Activated naive CD4-positive, alpha-beta T cell treated with anti-CD3 and anti-CD28 coated beads, Interleukin-2, amount 50 U/mL, for 72 hours (primary cell): ENCODE measurements around the gene SLC12A8. TPM values are rescaled to one million over a fixed set of nuclear protein-coding genes. Genes with fewer than 3 reads are reported as not detected.

Experiments
- ATAC-seq, 2 donors: fragments of 150-1000 bp; cut with Tn5 transposase; 2 replicates each; pipeline ENCODE4 v1.10.0; 2021; ENCODE audit warnings: mild to moderate bottlenecking in 2 of 2, moderate library complexity in 2 of 2
- DNase-seq, 2 donors: peaks; one replicate each; pipeline ENCODE4 v3.0.0; 2021 to 2022; ENCODE audit warnings: low spot score in 2 of 2
- H3K27ac Mint-ChIP-seq, 2 donors: one replicate each; pipeline ENCODE4 v1.8.0; 2022; ENCODE audit warnings: mild to moderate bottlenecking in 2 of 2, mixed read lengths in 2 of 2
- H3K36me3 Mint-ChIP-seq, 2 donors: one replicate each; pipeline ENCODE4 v1.8.0; 2022; ENCODE audit warnings: mixed read lengths in 2 of 2
- H3K9me3 Mint-ChIP-seq, 2 donors: one replicate each; pipeline ENCODE4 v1.8.0; 2022; ENCODE audit warnings: mixed read lengths in 2 of 2
- total RNA-seq, 2 donors: library from RNA; stranded (reverse); gene quantifications; one replicate each; pipeline ENCODE4 v1.2.3, GENCODE V29; 2022

Gene SLC12A8
- total RNA-seq, 2 donors from 2014 or later: 0.34 to 0.35 TPM

DNA sequence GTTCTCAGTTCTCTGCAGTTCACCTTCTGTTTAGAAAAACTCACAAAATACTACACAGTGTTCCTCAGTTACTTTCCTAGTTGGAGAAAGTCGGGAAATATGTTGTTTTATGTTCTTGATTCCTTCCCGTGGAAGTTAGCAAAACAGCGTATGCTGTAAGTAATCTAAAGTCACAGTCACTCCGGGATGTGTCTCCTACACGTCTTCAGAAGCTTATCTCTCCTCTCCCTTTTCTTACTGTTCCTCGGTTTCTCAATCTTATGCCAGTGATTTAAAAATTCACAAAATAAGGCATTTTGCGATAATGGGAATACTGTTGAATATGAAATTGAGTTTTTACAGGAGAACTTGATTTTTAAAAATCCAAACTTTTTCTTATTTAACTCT lies 158.5 kb downstream of the SLC12A8 start:
- Mint-ChIP-seq H3K27ac (peak overlapping the region in 1 of 2 donors; percentile 80), H3K9me3 (no peaks in the 10 kb centered on the region)
- no peak for ATAC-seq

DNA sequence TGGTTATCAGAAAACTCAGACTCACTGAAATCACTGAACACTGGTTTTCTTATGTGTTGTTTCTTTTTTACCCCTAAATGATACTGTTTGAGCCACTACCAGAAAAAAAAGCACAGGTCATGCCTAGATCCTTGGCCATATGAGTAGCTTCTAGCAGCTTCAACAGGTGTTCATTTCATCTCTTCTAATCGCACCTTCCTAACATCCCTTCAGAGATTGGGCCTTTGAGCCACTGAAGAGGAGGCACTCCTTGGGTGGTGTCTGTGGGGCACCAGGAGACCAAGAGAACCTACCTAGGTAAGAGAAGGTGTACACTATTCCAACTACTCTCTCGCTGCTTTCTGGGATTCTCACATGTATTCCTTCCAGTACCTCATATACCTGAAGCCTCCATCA lies 159.2 kb downstream of the SLC12A8 start:
- Mint-ChIP-seq H3K9me3 (no peaks in the 10 kb centered on the region), H3K36me3 (peaks cover 18 to 19% of the 10 kb centered on the region in 2 donors), H3K27ac (no peak overlapping the region)
- ATAC-seq (no peak), DNase-seq (no peak)

More for the DNA sequence above, 158.5 kb downstream of the SLC12A8 start:
- H3K36me3 Mint-ChIP-seq: peaks cover 18 to 19% of the 10 kb centered on the region in 2 donors
- DNase-seq: no peak

DNA sequence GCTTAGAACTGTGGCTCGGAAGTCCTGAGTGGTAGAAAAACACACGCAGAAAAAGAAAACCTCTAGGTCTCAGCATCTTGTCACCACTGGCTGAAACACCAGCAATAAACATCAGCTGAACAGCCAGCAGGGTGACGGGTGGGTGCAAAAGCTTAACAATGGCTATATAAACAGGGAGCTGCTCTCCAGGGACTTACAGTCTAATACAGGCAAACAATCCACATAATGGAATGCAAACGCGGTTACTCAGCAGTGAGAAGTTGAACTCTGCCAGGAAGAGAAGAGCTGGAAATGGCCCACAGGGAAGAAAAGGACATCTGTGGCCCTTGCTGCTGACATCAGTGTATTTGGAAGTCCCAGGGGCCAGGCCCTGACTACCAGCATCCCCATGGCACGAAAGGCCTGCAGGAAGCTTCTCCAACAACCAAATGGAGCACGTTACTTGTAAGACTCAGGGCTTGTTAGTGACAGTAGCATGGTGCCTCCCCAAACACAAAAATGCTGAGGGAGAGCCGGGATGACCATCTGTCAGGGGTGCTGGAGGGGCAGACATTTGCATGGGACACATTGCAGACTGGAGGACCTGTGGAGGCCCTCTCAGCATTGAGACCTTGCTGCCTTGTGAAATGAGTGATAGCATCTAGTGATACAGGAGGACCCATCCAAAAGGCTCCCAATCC lies 159.8 kb downstream of the SLC12A8 start:
- no peak for ATAC-seq

DNA sequence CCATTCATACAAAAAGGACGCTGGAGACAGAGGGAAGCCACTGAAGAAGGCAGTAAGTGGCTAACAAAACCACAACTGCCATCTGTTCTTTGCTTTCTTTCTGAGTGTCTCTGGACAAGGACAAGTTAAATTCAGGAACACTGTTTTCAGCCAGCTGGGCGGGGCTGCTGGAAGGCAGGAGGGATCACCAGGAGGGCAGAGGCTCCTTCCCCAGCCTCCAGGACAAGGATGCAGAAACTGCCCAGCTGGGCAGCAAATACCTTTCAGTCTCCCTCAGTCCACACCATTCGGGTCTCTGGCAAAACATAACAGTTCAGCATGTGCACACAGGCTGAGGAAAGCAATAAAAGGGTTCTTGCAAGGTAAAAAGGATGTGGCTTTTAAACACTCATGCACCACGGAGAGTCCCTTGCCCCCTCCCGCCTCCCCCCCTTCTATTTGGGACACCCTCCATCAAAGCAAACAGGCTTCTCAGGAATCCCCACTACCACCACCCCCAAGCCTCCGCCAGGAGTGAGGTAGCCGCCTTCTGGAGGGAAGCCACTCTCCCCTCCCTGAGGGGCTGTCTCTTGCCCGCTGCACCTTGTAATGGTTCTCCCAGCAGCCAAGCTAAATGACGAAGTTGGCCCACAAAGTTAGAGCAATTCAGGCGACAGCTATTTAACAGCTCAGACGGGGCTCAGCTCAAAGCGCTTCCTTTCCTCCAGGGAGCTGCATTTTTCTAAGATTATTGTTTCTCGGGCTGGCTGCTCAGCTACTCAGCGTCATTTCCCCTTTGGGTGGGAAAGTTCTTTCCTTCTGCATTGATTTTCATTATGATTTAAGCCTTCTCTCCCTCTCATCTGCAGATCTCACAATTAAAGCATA lies 160.6 kb downstream of the SLC12A8 start:
- ATAC-seq (peak; percentile 70 to 73), DNase-seq (peak; percentile 51 to 82)
- peak overlapping the region in 1 of 2 donors; percentile 45 for H3K27ac Mint-ChIP-seq
- no peaks in the 10 kb centered on the region for H3K9me3 Mint-ChIP-seq
- peaks cover 18 to 19% of the 10 kb centered on the region in 2 donors for H3K36me3 Mint-ChIP-seq

More for the DNA sequence above, 159.8 kb downstream of the SLC12A8 start:
- Mint-ChIP-seq H3K9me3 (no peaks in the 10 kb centered on the region), H3K36me3 (peaks cover 18 to 19% of the 10 kb centered on the region in 2 donors), H3K27ac (peak overlapping the region in 1 of 2 donors; percentile 17)
- no peak for DNase-seq

DNA sequence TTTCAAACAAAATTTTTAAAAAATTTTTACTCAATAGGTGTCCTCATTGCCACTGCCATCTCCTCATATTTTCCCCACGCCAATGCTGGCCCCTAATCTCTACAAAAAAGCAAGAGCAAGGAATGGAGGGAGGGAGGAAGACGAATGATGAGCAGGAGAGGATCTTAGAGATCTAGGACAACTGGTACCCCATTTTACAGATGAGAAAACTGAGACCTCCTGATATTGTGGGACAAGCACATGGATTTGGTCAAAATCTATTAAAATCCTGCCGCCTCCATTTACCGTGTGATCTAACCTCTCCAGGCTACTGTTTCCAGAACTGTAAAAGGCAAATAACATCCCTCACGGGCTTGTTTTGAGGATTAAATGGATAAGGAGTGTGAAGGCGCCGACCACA lies 161.3 kb downstream of the SLC12A8 start:
- H3K27ac Mint-ChIP-seq: peak overlapping the region in 1 of 2 donors; percentile 45
- H3K36me3 Mint-ChIP-seq: peaks cover 18 to 19% of the 10 kb centered on the region in 2 donors
- no peak for DNase-seq
- ATAC-seq: no peak
- H3K9me3 Mint-ChIP-seq: no peaks in the 10 kb centered on the region

DNA sequence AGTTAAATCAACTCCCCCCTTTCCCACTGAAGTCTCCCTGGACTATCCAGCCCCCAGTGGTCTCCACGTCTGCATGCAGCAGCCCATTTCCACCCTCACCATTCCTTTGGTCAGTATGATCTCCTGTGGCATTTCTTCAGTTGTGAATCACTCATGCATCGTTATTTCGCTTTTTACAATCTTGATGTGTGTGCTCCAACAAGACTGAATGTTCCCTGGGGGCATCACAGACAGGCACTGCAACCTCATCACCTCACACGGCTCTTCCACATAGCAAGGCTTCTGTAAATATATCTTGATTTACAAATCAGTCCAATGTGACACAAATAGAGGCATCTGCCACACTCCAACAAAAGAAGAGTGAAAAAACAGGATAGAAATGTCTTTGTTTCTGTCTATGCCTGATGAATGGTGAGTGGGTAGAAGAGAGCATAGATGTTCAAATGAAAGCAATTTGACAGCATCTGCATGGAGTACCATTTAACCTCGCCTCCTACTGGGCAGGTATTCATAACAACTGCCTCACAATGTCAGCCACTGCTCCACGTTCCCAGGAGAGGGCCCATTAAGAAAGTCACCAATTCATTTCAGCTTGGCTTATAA lies 162.0 kb downstream of the SLC12A8 start:
- H3K27ac Mint-ChIP-seq: no peak overlapping the region
- ATAC-seq: no peak

DNA sequence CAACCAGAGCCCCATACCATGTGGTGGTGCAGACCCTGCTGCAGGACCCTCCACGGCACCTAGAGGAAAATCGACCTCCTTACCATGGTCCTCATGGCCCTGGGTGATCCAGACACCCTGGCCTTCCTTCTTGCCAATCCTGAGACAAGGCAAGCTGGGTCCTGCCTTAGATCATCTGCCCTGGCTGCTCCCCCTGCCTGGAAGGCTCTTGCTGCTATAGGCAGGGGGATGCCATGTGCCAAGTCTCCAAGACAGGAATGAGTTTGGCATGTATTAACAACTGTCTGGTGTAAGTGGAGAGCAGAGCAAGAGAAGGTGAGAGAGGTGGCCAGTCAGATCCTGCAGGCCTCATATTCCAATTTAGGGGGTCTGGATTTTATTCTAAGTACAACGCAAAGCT lies 164.3 kb downstream of the SLC12A8 start:
- peaks cover 6 to 13% of the 10 kb centered on the region in 2 donors for H3K36me3 Mint-ChIP-seq
- ATAC-seq: no peak

More for the DNA sequence above, 162.0 kb downstream of the SLC12A8 start:
- H3K9me3 Mint-ChIP-seq: no peaks in the 10 kb centered on the region
- DNase-seq: no peak
- peaks cover 18 to 19% of the 10 kb centered on the region in 2 donors for H3K36me3 Mint-ChIP-seq

DNA sequence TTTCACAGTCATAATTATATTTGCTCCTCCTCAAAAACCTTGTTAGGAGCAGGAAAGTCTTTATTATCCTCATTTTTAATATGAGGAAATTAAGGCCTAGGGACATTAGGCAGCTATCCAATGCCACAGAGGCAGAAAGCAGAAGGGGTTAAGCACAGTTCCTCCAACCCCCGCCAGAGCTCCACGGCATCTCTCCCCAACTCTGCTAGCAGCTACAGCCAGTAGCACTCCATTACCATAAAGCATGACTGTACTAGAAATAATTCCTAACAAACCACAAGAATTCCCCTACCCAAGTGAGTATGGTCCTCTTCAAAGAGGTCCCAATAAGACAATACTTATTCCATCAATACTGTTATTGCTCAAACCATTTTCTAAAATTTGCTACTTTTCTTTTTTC lies 166.6 kb downstream of the SLC12A8 start:
- no peaks in the 10 kb centered on the region for H3K9me3 Mint-ChIP-seq
- H3K36me3 Mint-ChIP-seq: peaks cover 6 to 13% of the 10 kb centered on the region in 2 donors
- DNase-seq (no peak), ATAC-seq (no peak)
- H3K27ac Mint-ChIP-seq: no peak overlapping the region

More for the DNA sequence above, 164.3 kb downstream of the SLC12A8 start:
- H3K9me3 Mint-ChIP-seq: no peaks in the 10 kb centered on the region
- H3K27ac Mint-ChIP-seq: no peak overlapping the region
- DNase-seq: no peak

DNA sequence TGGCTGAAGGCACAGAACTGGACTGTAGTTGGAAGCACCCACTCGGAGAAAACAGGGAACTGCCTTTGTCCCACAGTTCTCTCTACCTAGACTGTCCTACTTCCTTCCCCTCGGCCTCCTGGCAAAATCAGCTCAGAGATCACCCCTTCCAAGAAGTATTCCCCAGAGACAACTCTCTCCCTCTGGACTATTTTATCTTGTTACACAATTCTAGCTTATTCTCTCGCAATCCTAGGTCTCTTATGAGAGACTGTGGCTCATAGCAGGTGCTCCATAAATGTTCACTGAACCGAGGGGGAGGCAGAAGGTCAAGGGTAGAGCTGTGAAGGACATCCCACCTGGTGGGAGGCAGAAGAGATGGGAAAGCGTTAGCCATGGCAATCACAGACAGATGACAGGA lies 167.4 kb downstream of the SLC12A8 start:
- Mint-ChIP-seq H3K9me3 (no peaks in the 10 kb centered on the region), H3K36me3 (peaks cover 0 to 6% of the 10 kb centered on the region in 2 donors), H3K27ac (no peak overlapping the region)
- ATAC-seq (no peak), DNase-seq (no peak)

DNA sequence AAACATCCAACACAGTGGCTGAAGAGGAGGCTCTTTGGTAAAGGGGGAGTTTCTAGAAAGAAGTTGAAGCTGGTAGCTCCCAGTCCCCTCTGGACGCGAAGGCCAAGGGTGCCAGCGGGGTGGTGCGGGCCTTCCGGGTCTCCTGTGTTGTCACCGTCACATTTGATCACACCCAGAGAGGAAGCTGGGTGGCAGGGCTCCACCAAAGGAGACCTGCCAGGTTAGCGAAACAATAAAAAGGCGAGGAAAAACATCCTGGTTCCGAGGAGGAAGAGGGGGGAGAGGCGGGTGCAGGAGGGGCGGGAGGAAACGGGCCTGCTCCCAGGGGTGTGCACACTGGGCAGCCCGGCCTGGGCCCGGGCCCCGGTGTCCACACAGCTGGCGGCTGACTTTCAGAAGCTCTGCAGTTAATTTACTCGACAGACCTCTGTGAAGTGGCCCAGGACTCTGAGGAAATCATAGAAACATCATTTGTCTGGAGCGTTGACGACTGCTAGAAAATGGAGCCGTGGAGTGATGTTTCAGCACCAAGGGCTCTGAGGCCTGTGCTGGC lies 168.9 kb downstream of the SLC12A8 start:
- no peaks in the 10 kb centered on the region for H3K9me3 Mint-ChIP-seq
- peaks cover 5% of the 10 kb centered on the region in 2 donors for H3K36me3 Mint-ChIP-seq
- H3K27ac Mint-ChIP-seq: no peak overlapping the region
- DNase-seq: no peak
- no peak for ATAC-seq

DNA sequence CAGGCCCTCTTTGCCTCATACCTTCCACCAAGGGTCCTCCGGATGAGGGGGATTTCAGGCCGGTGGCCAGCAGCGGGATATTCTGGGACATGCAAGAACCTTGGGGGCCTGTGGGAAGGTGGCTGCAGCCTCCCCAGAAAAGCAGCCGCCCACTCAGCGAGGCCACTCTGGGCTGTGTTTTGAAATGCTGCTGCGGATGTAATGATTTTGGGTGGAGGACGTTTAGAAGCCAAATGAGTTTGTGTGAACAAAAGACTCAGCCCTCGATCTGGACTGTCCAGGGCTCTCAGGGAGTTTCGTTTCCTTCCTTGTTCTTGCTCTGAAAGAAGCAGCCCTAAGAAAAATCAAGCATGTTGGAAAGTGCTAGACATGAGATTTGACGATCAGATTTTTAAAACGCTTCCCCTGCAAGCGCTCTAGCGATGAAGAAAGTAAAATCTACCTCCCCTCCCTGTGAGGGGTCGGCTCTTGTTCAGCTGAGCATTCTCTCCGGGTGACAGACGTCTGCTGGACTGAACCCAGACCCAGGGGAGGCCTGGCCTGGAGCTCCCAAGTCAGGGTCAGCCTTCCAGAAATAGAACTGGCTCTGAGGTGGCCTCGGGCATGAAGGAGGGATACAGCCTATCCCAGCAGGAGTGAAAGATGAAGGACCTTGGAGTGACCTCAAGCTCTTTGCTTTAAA lies 169.7 kb downstream of the SLC12A8 start:
- no peak overlapping the region for H3K27ac Mint-ChIP-seq
- DNase-seq (no peak), ATAC-seq (no peak)
- H3K36me3 Mint-ChIP-seq: peaks cover 7 to 13% of the 10 kb centered on the region in 2 donors
- H3K9me3 Mint-ChIP-seq: no peaks in the 10 kb centered on the region

DNA sequence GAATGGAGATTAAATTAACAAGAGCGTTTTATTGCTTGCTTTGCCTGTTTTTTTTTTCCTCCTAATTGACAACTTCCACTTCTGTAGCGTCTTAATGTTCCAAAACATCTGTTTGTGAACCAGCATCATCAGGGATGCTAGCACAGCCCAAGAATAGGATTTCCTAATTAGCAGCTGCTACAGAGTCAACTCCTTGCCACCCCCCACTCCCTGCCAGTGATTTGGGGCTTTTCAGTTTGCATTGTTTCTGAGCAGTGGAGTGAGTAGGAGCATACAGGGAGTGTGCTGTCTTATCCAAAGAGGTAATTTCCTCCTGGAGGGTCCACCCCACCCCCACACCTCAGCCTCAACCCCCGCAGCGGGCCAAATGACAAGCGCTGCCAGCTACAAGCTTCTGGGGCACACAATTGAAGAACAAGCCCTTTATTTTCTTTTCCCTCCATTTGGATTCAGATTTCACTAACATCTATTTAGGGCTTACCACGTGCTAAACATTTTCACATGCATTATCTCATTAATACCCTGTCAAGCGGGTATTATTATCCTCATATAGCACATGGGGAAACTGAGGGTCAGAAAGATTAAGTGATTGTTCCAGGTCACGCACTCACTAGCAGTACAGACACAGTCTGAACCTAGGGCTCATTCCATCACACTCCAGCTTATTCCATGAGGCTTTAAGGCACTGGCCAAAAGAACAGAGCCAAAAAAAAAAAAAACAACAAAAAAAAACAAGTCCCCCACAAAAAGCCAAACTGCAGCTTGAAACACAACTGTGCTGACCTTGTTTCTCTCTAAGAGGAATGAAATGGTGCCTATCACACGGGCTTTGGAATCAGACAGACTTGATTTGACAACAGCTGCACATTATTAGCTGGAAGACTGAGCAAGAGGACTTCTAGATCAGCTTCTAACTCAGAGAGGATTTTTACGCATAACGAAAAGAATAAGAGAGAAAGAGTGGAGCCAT lies 173.1 kb downstream of the SLC12A8 start:
- DNase-seq (no peak), ATAC-seq (no peak)
- Mint-ChIP-seq H3K9me3 (peaks cover 4% of the 10 kb centered on the region in 2 donors), H3K36me3 (peaks cover 19 to 39% of the 10 kb centered on the region in 2 donors), H3K27ac (no peak overlapping the region)

DNA sequence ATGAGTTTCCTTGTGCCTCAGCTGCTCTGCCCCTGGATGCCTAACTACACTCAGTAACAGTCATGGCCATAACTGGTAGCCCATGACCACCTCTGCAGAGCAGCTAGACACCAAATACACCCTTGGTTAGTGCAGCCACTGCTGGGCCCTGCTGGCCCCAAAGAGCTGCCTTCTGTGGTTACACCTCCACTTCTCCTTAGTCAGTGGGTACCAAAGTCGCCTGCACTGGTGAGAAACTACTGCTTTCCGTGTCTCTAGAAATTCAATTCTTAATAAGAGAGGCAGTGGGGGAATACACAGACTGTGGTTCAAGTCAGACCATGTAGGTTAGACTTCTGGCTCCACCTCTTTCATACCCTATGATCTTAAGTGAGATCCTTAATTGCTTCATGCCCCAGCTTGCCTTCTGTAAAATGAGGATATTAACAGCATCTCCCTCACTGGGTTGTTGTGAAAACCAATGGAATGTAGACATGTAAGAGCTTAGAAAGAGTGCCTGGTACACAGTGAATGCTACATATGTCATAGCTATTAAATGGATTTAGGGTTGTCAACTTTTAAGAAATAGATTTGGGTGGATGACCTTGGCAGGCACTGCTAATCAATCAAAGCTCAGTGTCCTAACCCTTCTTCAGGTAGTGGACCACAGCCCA lies 174.9 kb downstream of the SLC12A8 start:
- ATAC-seq (peak in 1 of 2 donors; percentile 46), DNase-seq (no peak)
- Mint-ChIP-seq H3K27ac (no peak overlapping the region), H3K9me3 (peaks cover 4 to 5% of the 10 kb centered on the region in 2 donors), H3K36me3 (peaks cover 19 to 51% of the 10 kb centered on the region in 2 donors)

DNA sequence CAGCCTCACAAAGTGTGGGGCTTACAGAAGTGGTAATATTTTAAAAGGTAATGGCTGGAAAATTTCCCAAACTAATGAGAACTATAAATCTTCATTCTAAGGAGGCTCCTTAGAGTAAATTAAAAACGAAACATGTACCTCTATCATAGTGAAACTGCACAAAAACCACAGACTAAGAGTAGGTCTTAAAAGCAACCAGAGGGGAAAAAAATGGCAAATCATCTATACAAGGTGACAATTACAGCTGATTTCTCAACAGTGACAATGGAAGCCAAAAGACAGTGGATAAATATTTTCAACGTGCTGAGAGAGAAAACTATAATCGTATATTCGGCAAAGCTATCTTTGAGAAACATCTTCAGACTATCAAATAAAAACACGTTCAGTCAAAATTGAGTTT lies 177.3 kb downstream of the SLC12A8 start:
- DNase-seq (no peak), ATAC-seq (peak; percentile 95 to 96)
- Mint-ChIP-seq H3K9me3 (peaks cover 4 to 10% of the 10 kb centered on the region in 2 donors), H3K36me3 (peaks cover 19 to 52% of the 10 kb centered on the region in 2 donors), H3K27ac (no peak overlapping the region)

DNA sequence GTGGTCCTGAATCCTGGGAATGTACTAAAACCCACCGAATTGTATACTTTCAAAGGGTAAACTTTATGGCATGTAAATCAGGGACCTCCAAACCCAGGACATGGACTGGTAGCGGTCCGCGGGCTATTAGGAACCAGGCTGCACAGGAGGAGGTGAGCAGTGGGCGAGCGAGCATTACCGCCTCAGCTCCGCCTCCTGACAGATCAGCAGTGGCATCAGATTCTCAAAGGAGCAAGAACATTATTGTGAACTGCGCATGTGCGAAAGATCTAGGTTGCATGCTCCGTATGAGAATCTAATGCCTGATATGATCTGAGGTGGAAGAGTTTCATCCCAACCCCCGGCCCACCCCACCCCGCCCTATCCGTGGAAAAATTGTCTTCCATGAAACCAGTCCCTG lies 178.9 kb downstream of the SLC12A8 start:
- Mint-ChIP-seq H3K36me3 (peaks cover 19 to 49% of the 10 kb centered on the region in 2 donors), H3K27ac (no peak overlapping the region), H3K9me3 (peaks cover 4 to 10% of the 10 kb centered on the region in 2 donors)
- ATAC-seq: no peak
- no peak for DNase-seq
